ENCODE measurements around the gene DPYSL5.

Gene DPYSL5

DNA sequence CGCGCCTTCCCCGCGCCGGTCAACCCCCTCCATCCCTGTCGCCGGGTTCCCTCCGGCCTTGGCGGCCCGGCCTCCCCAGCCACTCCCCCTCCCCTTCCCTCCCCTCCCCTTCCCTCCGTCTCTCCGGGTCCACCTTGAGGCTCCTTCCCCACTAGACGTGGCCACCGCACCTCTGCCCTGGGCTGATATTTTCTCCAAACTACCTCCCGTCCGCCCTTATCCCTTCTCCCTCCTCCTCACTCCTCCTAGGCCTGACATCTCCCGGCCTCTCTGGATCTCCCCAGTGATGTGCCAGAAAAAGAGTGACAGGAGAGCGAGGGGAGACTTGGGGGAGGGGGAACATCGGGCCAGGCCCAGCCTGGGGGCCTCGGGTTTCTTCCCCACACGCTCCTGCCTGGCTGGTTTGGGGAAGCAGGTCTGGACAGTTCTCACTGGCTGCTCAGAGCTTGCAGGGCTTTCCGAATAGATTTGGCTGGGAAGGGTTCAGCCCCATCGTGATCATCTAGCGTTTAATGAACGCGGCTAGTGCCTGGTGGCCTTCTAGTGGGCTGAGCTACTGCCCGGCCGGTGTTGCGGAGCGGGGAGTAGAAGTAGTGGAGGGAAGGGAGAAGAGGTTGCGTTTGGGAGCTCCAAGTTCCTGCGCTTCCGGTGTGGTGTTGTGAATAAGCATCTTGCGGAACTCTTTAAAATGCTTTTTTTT, 123.1 kb downstream of the DPYSL5 start:
- DNase-seq, result no peak

DNA sequence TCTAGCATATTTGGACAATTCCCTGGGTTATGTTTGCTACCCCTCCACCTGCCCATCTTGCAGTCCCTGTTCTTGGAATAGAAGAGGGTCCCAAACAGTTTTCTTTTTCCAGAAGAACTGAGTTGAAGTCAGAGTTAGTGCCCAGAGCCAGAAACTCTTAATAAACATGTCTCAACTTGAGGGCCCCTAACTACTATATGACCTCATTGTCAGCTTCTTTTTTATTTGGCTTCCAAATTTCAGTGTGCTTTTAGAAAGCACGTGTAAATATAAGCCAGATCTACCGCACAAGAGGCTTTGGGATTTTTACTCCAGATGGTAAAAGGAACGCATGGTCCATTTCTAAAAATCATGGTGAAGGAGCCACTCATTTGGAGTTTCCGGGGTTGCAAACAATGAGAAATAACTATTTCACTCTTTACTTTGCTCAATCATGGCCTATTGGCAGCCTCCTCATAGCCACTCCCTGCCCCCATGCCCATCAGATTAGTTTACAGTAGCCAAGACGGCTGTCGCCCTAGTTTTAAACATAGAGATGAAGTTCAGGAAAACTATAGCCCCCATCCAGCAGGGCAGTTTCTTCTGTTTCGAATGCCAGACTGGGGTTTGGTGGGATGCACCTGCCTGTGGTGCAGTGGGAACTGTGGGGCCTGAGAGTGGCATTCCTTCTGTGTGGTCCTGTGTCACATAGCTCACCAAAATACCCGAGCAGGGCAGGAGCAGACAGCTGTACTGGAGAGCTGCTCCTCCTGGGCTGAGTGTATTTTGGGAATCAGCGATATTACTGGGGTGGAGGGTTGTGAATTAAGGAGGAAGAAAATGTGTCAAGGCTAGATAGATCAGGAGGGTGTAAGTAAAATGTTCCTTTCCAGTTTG, 124.2 kb downstream of the DPYSL5 start:
- peak; percentile 31 for DNase-seq

DNA sequence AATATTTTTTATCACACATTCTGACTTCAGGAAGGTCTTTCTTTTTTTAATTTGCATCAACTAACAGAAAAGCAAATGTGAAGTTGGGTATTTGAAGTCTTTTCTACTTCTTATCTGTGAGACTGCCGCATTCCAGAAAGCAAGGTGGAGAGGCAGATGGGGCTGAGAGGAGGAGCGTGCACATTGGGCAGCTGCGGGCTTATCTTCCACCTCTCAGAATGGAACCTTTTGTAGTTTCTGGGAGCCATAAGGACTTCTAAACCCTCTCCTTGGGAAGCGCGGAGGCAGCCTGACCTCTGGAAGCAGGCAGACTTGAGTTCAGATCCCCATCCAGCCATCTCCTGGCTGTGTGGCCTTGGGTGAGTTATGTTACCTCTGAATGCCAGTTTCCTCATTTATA, 126.4 kb downstream of the DPYSL5 start:
- peak; percentile 63 for DNase-seq

DNA sequence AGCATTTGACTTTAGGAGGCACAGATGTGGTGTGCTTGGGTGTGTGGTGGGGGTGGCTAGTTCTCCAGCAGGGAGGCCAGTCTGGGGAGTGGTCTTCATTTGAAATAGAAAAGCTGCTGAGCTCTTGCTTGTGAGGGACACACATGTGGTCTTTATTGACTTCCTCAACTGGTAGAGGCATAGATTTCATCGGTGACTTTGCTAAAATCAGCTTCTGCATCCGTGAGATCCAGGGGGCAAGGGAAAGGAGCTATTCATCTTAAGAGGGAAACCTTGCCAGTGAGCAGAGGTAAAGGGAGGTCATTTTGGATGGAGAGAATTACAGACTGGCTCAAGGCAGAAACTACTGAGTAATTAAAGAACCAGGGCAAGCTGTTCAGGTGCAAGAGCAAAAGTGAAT, 127.2 kb downstream of the DPYSL5 start:
- no peak for DNase-seq

DNA sequence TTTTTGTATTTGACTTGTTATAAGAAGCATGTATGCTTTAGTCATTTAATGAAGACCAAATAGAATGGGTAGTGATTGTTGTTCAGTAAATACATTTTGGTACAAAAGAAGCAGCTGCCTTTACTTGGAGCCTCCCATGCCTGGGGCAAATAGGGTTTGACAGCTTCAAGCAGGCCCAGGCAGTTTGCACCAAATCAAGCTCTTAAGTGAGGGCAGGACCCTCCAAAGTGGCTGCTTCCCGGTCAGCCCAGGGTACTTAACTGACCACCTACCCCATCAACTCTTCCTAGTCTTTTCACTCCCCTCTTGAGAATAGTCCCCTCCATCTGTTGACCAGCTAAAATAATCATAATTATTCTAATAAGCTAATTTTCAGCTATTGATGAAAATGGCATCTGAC, 127.7 kb downstream of the DPYSL5 start:
- no peak for DNase-seq

DNA sequence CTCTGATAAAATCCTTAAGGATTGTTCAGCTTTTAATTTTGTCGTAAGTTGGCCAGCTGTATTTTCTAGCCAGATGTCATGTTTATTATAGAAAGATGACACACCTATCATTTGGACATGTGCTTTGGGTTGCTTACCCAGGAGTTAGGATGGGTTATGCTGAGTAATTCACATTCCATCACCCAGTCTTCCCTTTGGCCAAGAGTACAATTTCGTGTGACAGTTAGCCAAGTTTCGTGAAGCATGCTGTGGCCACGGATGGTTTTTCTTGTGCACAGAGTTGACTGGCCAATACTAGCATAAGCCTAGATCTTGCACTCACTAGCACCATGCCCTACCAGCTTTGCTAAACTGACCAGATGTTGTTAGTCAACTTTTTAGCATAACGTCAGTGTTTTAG, 128.3 kb downstream of the DPYSL5 start:
- no peak for DNase-seq

DNA sequence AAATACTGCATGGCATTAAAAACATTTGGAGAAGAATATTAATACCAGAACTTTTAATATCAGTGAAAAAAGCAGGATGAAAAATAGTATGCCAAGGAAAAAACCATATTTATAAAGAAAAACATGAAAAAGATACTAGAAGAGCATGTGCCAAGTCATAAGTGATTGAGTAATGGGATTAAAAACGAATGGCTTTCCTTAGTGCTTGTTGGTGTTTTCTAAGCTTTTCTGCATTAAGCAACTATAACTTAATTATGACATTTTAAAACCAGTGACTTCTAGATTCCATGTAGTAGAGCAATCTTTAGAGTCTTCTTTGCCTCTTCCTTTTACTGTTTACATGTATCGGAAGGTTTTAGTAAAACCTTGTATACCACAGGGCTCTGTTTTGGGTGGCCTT, 129.1 kb downstream of the DPYSL5 start:
- no peak for DNase-seq

DNA sequence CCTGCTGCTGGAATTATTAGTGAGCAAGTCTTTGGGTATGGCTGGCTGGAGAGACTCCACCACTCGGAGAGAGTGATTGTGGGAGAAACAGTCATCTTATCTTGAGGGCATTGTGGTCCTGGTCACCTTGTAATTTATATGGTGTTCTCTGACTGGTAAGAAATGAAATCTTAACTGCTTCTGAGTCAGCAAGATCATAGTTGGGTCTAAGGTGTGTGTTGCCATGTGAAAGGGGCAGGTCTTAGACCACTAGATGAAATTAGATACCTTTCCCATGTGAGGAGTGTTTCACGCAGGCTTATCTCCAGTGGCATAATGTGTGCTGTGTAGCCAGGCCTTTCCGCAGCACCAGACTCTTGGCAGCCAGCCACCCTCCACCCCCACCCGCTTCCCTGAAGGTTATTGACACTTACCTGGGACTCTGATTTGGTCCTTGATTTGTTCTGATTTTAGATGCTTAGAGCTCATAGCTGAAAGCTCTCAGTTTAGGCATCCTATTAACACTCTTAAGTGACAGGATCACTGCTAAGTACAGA, 130.2 kb downstream of the DPYSL5 start:
- DNase-seq, result peak; percentile 72

DNA sequence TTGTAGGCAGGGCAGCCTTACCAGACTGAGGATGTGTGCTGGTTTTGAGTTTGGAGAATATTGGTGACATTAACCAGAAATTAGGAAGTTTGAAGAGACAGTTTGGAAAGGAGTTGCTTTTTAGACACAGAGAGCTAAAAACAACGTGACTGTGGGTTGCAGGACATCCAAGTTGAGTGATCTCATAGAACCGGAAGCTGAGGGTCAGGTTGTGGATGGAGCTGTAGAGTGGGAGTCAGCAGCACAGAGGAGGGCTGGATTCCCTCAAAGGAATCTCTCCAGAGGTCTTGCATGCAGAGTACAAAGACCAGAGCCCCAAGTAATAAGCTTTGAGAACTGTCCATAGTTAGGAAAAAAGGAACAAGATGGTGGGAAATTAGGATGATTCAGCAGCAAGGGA, 131.8 kb downstream of the DPYSL5 start:
- DNase-seq, result no peak

DNA sequence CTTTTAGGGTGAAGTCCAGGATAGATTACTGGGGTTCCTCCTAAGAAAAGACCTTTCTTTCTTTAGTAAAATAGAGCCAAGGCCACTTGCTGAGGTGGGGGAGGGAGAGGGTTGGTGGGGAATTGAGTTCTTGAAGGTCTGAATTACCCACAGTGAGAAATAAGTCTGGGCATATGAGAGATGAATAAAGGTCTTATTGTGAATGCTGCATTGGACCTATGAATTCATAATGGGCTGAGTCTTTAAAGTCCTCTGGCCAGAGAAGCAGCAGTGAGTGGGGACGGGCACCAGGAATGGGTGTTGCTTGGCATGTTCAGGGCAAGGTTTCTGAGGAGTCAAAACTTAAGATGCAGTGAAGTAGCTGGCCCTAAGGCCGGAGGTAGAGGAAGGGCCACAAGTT, 133.0 kb downstream of the DPYSL5 start:
- DNase-seq, result no peak

DNA sequence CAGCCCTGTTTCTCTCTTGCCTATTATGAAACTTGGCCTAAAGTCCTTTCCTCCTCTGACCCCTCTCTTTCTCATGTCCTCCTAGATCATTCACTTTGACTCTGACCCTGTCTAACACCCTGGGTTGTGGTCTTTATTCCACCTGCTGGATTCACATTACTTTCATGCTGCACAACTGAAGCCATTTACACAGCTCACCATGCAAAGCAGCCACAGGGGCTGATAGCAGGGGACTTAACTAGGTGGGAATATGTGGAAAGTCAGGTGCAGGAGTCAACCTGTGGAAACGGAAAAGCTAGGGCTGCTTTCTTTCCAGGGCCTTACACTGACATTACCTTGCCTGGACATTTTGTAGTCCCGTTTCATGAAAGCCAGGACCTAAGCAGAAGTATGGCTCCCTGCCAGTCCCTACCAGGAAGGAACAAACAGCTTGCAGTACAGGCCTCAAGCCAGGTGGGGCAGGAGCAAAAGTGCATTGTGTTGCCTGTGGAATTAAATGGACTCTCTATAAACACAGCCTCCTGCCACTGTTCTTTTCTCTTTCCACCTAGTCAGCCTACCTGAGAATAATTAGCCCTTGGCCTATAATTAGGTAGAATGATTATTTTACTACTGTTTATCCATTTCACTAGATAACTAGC, 134.3 kb downstream of the DPYSL5 start:
- peak; percentile 78 for DNase-seq

DNA sequence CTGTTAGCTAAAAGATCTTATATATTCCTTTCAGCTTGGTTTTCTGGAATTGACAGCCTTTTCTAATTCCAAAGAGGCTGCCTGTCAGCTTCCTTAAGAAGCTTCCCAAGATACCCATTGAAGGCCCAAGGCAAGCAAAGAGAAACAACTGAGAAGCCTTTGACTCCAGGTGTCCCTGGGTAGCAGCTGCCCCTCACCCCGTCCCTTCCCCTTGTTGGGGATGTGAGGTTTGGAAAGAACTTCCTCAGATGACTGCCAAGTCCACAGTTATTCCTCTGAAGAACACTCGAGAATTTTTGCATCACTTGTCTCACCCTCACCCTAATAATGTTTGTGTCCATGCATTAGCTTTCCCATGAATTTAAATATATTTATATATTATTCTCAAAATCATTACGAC, 135.8 kb downstream of the DPYSL5 start:
- DNase-seq, result no peak

DNA sequence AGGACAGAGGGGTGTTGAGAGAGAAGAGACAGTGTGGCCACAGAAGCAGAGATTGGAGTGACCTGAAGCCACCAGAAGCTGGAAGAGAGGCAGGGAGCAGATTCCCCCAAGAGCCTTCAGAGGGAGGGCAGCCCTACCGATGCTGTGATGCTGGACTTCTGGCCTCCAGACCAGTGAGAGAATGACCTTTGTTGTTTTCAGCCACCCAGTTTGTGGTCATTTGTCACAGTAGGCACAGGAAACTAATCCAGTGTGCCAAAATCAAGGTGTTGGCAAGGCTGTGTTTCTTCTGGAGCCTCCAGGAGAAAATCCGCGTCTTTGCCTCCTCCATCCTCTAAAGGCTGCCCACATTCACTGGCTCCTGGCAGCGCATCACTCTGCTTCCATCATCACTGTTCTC, 137.9 kb downstream of the DPYSL5 start:
- DNase-seq, result no peak

DNA sequence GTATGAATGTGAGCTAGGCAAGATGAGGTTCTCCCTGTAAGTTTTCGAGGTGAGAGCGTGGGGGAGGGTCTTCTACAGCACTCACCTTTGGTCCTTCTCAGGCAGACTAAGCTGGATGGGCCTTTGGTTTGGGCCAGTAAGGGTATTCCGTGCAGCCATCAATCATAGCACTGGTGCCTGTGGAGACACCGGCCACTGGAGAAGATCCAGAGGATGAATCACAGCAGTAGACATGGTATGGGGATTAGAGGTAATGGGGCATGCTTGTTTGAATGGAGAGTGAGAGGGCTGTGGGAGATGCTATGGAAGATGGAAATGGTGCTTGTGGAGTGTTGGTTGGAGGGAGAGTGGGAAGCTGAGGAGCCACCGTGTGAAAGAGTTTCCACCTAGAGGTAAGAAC, 138.6 kb downstream of the DPYSL5 start:
- DNase-seq, result no peak

DNA sequence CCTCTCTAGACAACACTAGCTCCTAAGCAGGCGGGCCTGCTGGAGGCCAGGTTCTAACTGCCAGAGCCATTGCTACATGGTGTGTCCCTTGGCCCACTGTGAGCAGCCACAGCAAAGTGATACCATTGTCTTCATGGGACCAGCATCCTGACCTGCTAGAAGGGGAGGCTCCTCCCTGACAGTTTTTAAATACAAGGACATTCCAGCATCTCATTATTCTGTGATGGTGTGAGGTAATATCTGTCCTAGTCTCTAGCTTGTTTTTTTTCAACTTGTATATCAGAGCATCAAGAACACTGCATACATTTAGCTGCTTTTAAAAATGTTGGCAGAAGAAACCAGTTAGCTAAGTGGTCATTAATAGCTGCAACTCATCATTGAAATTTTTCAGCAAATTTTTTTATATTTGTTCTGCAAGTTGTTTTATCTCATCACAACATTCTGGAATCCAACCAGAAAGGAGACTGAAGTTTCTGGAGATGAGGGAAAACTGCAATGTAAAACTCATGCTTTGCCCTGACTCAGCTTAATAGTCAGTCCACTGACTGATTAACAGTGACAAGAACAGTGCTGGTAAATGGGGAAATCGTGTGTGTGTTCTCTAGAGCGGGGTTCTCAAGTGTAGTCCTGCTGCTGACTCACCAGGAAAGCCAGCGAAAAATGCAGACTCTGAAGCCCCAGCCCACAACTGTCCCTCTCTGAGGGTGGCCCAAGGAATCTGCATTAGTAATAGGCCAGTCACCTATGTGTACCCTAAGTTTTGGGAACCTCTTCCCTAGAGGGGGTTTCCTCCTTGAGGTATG, 140.3 kb downstream of the DPYSL5 start:
- DNase-seq, result no peak

DNA sequence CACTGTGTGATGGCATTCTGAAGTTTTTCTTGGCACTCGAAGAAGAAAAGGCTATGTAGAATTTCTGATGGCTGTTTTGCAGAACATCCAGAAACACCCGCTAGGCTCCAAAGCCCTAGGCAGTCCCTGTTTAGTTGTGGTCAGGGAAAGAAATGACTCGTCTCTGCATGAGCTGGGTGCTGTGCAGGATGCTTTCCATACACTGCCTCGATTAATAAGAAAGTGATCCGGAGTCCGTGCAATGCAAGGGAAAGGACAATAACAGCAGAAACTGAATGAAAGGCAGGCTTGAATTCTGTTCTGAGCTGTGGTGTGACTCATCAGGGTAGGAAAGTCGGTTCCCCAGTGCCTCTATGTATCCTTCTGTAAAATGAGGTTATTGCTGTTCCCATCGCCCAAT, 141.2 kb downstream of the DPYSL5 start:
- no peak for DNase-seq

DNA sequence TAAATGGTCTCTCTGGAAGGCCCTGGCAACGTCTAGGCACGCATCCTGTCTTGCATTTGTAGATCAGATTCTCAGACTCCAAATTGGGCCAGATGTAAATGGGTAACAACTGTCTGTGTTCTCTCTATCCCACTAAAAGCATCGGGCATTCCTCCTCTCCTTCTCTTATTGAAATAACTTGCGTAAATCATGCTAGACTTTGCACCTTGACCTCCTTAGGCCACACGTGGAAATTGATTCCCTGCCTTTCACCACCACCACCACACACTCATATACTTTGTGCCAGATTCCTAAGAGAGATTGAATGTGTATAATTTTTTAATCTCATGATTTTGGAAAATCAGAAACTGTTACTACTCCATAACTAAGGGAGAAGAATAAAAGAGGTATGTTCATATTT, 143.8 kb downstream of the DPYSL5 start:
- DNase-seq, result no peak

DNA sequence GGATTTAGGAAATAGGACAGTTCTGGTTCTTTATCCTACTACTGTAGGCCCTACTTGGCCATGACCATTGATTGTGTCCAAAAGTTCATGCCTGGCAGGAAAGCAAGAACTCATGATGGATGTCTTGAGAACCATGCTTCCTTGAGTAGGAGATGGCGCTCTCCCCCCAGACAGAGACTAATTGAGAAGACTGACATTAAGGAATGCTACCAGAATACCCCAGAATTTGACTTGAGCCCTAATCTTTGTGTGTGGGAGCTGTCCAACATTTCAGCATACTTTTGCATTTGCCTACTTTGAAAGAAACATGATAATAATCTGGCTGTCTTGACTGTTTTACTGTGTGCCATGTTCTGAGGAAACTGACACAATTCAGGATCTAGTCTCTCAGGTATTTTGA, 145.8 kb downstream of the DPYSL5 start:
- peak; percentile 49 for DNase-seq

DNA sequence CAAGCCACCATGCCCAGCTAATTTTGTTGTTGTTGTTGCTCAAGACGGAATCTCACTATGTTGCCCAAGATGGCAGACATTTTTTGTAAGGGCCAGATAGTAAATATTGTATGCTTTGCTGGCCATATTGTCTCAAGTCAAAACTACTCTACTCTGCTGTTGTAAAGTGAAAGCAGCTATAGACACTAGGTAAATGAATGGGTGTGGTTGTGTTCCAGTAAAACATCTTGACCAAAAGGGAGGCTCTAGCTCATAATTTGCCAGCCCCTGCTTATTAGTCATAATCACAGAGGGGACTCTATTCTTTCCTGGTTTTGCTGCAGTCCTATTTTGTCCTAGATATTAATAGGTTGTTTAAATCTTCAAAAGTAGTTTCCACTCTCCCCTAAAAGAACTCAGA, 147.1 kb downstream of the DPYSL5 start:
- DNase-seq, result no peak

DNA sequence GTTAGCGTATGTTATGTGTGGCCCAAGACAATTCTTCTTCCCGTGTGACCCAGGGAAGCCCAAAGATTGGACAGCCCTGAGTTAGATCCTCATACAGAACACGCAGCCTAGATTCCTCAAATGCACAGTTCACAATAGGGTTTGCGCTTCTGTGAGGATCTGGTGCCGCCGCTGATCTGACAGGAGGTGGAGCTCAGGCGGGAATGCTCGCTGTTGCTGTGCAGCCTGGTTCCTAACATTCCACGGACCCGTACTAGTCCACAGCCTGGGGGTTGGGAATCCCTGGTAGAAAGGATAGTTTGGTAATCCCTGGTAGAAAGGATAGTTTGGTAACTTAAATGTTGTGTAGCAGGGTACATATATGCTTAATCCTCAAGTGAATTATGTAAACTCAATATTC, 149.5 kb downstream of the DPYSL5 start:
- no peak for DNase-seq

DNA sequence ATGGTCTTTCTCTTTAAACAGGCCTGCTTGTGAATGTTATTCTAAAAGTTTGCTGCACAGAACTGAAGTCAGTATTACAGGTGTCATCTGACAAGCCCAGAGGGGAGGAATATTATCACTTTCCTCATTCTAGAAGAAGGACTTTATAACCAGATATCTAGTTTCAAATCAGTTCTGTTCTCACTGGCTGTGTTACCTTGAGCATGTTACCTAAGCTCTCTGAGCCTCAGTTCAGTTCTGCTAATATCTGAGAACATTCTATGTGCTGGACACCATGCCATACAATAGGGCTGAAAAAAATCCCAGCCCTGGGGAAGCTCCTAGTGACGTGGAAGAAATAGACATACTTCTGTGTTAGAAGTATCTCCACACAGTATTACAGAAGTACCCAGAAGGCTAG, 150.4 kb downstream of the DPYSL5 start:
- no peak for DNase-seq
